GM23338 (cell line): Measurements from ENCODE around the gene GRIK4. TPM values are rescaled to one million over a fixed set of nuclear protein-coding genes. Genes with fewer than 3 reads are reported as not detected.
A peak's percentile ranks its signal among the peaks of the same experiment; 100 is the strongest.

Experiments
- ATAC-seq: fragments of 200-7000 bp; cut with Tn5 transposase; 3 replicates; pipeline ENCODE4 v1.9.1; 2020
- DNase-seq: peaks from one replicate; pipeline ENCODE4 v3.0.0-alpha.2; 2015; ENCODE audit warnings: low spot score
- H2AFZ ChIP-seq: fragments of 200-600 bp; sonication (generic); 2 replicates; pipeline ENCODE4 v1.8.0; 2016; ENCODE audit warnings: antibody characterized with exemption, mild to moderate bottlenecking, moderate library complexity
- H3F3A ChIP-seq: fragments of 200-600 bp; sonication (generic); replicated peaks from 2 replicates; pipeline ENCODE4 v1.8.0; 2017; ENCODE audit warnings: antibody characterized with exemption, mixed run types, low read depth
- H3K27ac ChIP-seq: fragments of 200-600 bp; sonication (generic); 2 replicates; pipeline ENCODE4 v1.6.1; 2016; ENCODE audit warnings: low read depth
- H3K27me3 ChIP-seq: fragments of 200-600 bp; sonication (generic); 2 replicates; pipeline ENCODE4 v1.8.0; 2016; ENCODE audit warnings: mild to moderate bottlenecking, mixed run types, moderate library complexity; ENCODE audit not compliant: insufficient read depth
- H3K36me3 ChIP-seq: fragments of 200-600 bp; sonication (generic); 2 replicates; pipeline ENCODE4 v1.8.0; 2016; ENCODE audit warnings: mild to moderate bottlenecking; ENCODE audit not compliant: insufficient read depth
- H3K4me1 ChIP-seq: fragments of 200-600 bp; sonication (generic); 2 replicates; pipeline ENCODE4 v1.8.0; 2016; ENCODE audit warnings: mild to moderate bottlenecking, moderate library complexity; ENCODE audit not compliant: insufficient read depth
- H3K4me2 ChIP-seq: fragments of 200-600 bp; sonication (generic); 2 replicates; pipeline ENCODE4 v1.7.1; 2017; ENCODE audit warnings: mixed run types
- H3K4me3 ChIP-seq: fragments of 200-600 bp; sonication (generic); 2 replicates; pipeline ENCODE4 v1.6.1; 2016; ENCODE audit warnings: mixed run types
- H3K79me2 ChIP-seq: fragments of 200-600 bp; sonication (generic); replicated peaks from 2 replicates; pipeline ENCODE4 v1.8.0; 2017; ENCODE audit warnings: mild to moderate bottlenecking; ENCODE audit not compliant: insufficient read depth
- H3K9me2 ChIP-seq: fragments of 200-600 bp; sonication (generic); 2 replicates; pipeline ENCODE4 v1.8.0; 2017; ENCODE audit not compliant: insufficient read depth
- H4K20me1 ChIP-seq: fragments of 200-600 bp; sonication (generic); replicated peaks from 2 replicates; pipeline ENCODE4 v1.8.0; 2017; ENCODE audit warnings: mild to moderate bottlenecking; ENCODE audit not compliant: insufficient read depth
- H3K27ac Mint-ChIP-seq: 2 replicates; pipeline ENCODE4 v1.8.0; 2020; ENCODE audit warnings: inconsistent platforms, mild to moderate bottlenecking, moderate library complexity, mixed read lengths
- H3K27me3 Mint-ChIP-seq: 3 replicates; pipeline ENCODE4 v1.8.0; 2022; ENCODE audit warnings: low read depth, mild to moderate bottlenecking, moderate library complexity, mixed read lengths, inconsistent platforms; ENCODE audit not compliant: insufficient read depth, poor library complexity
- H3K36me3 Mint-ChIP-seq: 3 replicates; pipeline ENCODE4 v1.8.0; 2021; ENCODE audit warnings: low read depth, mild to moderate bottlenecking, inconsistent platforms, moderate library complexity, mixed read lengths
- H3K4me1 Mint-ChIP-seq: 3 replicates; pipeline ENCODE4 v1.8.0; 2020; ENCODE audit warnings: mild to moderate bottlenecking, inconsistent platforms, mixed read lengths
- H3K4me3 Mint-ChIP-seq: 3 replicates; pipeline ENCODE4 v1.8.0; 2021; ENCODE audit warnings: moderate library complexity, mild to moderate bottlenecking, inconsistent platforms, mixed read lengths
- H3K9me3 Mint-ChIP-seq: 3 replicates; pipeline ENCODE4 v1.8.0; 2020; ENCODE audit warnings: moderate library complexity, mild to moderate bottlenecking, inconsistent platforms, mixed read lengths
- CREB1 ChIP-seq: fragments of 250-450 bp; sonication (Bioruptor Pico); IDR thresholded peaks from 2 replicates; pipeline ENCODE4 v1.5.0; 2020; ENCODE audit warnings: low read depth, mild to moderate bottlenecking, moderate library complexity
- EZH2 ChIP-seq: fragments of 200-600 bp; sonication (generic); IDR thresholded peaks from one replicate; pipeline ENCODE4 v1.8.0; 2017; ENCODE audit warnings: antibody characterized with exemption, mild to moderate bottlenecking, low read depth; ENCODE audit not compliant: unreplicated experiment
- EZH2phosphoT487 ChIP-seq: fragments of 200-600 bp; sonication (generic); IDR thresholded peaks from one replicate; pipeline ENCODE4 v1.8.1; 2018; ENCODE audit warnings: antibody characterized with exemption; ENCODE audit not compliant: unreplicated experiment
- JUNB ChIP-seq: IDR thresholded peaks from one replicate; pipeline ENCODE4 v1.6.1; 2016; ENCODE audit warnings: antibody characterized with exemption; ENCODE audit not compliant: unreplicated experiment
- NANOG ChIP-seq: IDR thresholded peaks from 2 replicates; pipeline ENCODE4 v1.6.1; 2016; ENCODE audit warnings: antibody characterized with exemption, borderline replicate concordance
- POLR2AphosphoS5 ChIP-seq: IDR thresholded peaks from 2 replicates; pipeline ENCODE4 v1.6.1; 2016; ENCODE audit warnings: antibody characterized with exemption, low read depth
- STAT1 ChIP-seq: IDR thresholded peaks from one replicate; pipeline ENCODE4 v1.6.1; 2016; ENCODE audit warnings: antibody characterized with exemption; ENCODE audit not compliant: unreplicated experiment
- ZNF114 ChIP-seq: fragments of 250-450 bp; sonication (Bioruptor Pico); IDR thresholded peaks from 2 replicates; pipeline ENCODE4 v1.5.0; 2020; ENCODE audit warnings: mild to moderate bottlenecking, moderate library complexity
- ZNF331 ChIP-seq: fragments of 250-450 bp; sonication (Bioruptor Pico); IDR thresholded peaks from 2 replicates; pipeline ENCODE4 v1.5.0; 2020; ENCODE audit warnings: low read depth, mild to moderate bottlenecking, moderate library complexity
- polyA plus RNA-seq: library from polyadenylated mRNA; unstranded; fragments of >200 nt; fragmentation: Nextera tagmentation; extraction: Ambion mirVana; gene quantifications from 2 replicates; pipeline ENCODE4 v1.2.1, GENCODE V29; 2016
- total RNA-seq: library from RNA; depleted of rRNA; stranded (reverse); fragments of >200 nt; shearing (Covaris generic); gene quantifications from 2 replicates; pipeline ENCODE4 v1.2.3, GENCODE V29; 2014
- TF ChIP-seq, protein P1 (sequence below): IDR thresholded peaks from 2 replicates; pipeline ENCODE4 v1.6.1; 2016; ENCODE audit warnings: antibody characterized with exemption
- TF ChIP-seq, protein P2 (sequence below): IDR thresholded peaks from one replicate; pipeline ENCODE4 v1.6.1; 2018; ENCODE audit warnings: antibody characterized with exemption; ENCODE audit not compliant: unreplicated experiment
- TF ChIP-seq, protein P3 (sequence below), 2 experiments: fragments of 200-600 bp in 1 of 2; sonication (generic) in 1 of 2; conservative IDR thresholded peaks; 2 replicates each; pipeline versions ENCODE4 v1.5.1 to v1.6.1; 2016 to 2017; ENCODE audit warnings: antibody characterized with exemption in 2 of 2, low read depth in 2 of 2, mild to moderate bottlenecking in 2 of 2, moderate library complexity in 1 of 2
- TF ChIP-seq, protein P4 (sequence below): fragments of 250-450 bp; sonication (Bioruptor Pico); IDR thresholded peaks from 2 replicates; pipeline ENCODE4 v1.5.0; 2020; ENCODE audit warnings: mild to moderate bottlenecking, moderate library complexity

GRIK4 gene
- total and polyA plus RNA-seq, 2 experiments from 2014 or later: 0.63 to 2.2 TPM

DNA sequence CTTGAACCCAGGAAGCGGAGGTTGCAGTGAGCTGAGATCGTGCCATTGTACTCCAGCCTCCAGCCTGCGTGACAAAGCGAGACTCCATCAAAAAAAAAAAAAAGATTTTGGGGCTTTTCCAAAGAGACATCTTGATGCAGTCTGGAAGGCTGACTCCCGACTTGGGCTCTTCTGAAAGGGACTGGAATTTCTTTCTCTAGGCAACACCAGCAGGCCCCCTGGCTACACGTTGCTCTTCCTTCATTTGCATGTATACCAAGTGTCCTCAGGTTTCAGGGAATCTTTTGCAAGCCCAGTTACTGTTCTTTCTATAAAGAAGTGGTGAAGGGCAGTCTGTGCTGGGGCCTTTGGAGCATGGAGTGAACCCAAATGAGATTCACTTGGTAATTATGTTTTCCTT, 211.0 kb downstream of the GRIK4 start:
- Histone ChIP-seq H3F3A (no peaks in the 10 kb centered on the region), H3K27me3 (no peaks in the 10 kb centered on the region), H3K27ac (no peak overlapping the region), H3K36me3 (no peaks in the 10 kb centered on the region), H4K20me1 (no peaks in the 10 kb centered on the region), H3K79me2 (no peaks in the 10 kb centered on the region), H3K4me3 (no peak overlapping the region), H3K4me1 (peaks cover 17% of the 10 kb centered on the region), H2AFZ (no peak overlapping the region), H3K4me2 (no peak overlapping the region), H3K9me2 (peaks cover 5% of the 10 kb centered on the region; the same call in 1 of the 2 replicates)
- H3K4me3 Mint-ChIP-seq: no peak overlapping the region
- H3K4me1 Mint-ChIP-seq: peaks cover 30% of the 10 kb centered on the region
- no peak for TF ChIP-seq EZH2phosphoT487
- TF ChIP-seq POLR2AphosphoS5: no peak
- TF ChIP-seq JUNB: no peak
- TF ChIP-seq ZNF114 (CRISPR knock-in tag): no peak
- TF ChIP-seq, protein P1, sequence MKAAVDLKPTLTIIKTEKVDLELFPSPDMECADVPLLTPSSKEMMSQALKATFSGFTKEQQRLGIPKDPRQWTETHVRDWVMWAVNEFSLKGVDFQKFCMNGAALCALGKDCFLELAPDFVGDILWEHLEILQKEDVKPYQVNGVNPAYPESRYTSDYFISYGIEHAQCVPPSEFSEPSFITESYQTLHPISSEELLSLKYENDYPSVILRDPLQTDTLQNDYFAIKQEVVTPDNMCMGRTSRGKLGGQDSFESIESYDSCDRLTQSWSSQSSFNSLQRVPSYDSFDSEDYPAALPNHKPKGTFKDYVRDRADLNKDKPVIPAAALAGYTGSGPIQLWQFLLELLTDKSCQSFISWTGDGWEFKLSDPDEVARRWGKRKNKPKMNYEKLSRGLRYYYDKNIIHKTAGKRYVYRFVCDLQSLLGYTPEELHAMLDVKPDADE: no peak
- no peak for TF ChIP-seq STAT1
- TF ChIP-seq NANOG: no peak
- TF ChIP-seq EZH2: no peak
- TF ChIP-seq, protein P2, sequence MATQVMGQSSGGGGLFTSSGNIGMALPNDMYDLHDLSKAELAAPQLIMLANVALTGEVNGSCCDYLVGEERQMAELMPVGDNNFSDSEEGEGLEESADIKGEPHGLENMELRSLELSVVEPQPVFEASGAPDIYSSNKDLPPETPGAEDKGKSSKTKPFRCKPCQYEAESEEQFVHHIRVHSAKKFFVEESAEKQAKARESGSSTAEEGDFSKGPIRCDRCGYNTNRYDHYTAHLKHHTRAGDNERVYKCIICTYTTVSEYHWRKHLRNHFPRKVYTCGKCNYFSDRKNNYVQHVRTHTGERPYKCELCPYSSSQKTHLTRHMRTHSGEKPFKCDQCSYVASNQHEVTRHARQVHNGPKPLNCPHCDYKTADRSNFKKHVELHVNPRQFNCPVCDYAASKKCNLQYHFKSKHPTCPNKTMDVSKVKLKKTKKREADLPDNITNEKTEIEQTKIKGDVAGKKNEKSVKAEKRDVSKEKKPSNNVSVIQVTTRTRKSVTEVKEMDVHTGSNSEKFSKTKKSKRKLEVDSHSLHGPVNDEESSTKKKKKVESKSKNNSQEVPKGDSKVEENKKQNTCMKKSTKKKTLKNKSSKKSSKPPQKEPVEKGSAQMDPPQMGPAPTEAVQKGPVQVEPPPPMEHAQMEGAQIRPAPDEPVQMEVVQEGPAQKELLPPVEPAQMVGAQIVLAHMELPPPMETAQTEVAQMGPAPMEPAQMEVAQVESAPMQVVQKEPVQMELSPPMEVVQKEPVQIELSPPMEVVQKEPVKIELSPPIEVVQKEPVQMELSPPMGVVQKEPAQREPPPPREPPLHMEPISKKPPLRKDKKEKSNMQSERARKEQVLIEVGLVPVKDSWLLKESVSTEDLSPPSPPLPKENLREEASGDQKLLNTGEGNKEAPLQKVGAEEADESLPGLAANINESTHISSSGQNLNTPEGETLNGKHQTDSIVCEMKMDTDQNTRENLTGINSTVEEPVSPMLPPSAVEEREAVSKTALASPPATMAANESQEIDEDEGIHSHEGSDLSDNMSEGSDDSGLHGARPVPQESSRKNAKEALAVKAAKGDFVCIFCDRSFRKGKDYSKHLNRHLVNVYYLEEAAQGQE: no peak
- no peak for TF ChIP-seq CREB1 (CRISPR knock-in tag)
- TF ChIP-seq ZNF331 (CRISPR knock-in tag): no peak
- TF ChIP-seq, protein P3, sequence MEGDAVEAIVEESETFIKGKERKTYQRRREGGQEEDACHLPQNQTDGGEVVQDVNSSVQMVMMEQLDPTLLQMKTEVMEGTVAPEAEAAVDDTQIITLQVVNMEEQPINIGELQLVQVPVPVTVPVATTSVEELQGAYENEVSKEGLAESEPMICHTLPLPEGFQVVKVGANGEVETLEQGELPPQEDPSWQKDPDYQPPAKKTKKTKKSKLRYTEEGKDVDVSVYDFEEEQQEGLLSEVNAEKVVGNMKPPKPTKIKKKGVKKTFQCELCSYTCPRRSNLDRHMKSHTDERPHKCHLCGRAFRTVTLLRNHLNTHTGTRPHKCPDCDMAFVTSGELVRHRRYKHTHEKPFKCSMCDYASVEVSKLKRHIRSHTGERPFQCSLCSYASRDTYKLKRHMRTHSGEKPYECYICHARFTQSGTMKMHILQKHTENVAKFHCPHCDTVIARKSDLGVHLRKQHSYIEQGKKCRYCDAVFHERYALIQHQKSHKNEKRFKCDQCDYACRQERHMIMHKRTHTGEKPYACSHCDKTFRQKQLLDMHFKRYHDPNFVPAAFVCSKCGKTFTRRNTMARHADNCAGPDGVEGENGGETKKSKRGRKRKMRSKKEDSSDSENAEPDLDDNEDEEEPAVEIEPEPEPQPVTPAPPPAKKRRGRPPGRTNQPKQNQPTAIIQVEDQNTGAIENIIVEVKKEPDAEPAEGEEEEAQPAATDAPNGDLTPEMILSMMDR (conservative IDR thresholded peaks at IDR 0.05; ENCODE audit: low read depth in 2 of 2): no peak
- TF ChIP-seq, protein P4, sequence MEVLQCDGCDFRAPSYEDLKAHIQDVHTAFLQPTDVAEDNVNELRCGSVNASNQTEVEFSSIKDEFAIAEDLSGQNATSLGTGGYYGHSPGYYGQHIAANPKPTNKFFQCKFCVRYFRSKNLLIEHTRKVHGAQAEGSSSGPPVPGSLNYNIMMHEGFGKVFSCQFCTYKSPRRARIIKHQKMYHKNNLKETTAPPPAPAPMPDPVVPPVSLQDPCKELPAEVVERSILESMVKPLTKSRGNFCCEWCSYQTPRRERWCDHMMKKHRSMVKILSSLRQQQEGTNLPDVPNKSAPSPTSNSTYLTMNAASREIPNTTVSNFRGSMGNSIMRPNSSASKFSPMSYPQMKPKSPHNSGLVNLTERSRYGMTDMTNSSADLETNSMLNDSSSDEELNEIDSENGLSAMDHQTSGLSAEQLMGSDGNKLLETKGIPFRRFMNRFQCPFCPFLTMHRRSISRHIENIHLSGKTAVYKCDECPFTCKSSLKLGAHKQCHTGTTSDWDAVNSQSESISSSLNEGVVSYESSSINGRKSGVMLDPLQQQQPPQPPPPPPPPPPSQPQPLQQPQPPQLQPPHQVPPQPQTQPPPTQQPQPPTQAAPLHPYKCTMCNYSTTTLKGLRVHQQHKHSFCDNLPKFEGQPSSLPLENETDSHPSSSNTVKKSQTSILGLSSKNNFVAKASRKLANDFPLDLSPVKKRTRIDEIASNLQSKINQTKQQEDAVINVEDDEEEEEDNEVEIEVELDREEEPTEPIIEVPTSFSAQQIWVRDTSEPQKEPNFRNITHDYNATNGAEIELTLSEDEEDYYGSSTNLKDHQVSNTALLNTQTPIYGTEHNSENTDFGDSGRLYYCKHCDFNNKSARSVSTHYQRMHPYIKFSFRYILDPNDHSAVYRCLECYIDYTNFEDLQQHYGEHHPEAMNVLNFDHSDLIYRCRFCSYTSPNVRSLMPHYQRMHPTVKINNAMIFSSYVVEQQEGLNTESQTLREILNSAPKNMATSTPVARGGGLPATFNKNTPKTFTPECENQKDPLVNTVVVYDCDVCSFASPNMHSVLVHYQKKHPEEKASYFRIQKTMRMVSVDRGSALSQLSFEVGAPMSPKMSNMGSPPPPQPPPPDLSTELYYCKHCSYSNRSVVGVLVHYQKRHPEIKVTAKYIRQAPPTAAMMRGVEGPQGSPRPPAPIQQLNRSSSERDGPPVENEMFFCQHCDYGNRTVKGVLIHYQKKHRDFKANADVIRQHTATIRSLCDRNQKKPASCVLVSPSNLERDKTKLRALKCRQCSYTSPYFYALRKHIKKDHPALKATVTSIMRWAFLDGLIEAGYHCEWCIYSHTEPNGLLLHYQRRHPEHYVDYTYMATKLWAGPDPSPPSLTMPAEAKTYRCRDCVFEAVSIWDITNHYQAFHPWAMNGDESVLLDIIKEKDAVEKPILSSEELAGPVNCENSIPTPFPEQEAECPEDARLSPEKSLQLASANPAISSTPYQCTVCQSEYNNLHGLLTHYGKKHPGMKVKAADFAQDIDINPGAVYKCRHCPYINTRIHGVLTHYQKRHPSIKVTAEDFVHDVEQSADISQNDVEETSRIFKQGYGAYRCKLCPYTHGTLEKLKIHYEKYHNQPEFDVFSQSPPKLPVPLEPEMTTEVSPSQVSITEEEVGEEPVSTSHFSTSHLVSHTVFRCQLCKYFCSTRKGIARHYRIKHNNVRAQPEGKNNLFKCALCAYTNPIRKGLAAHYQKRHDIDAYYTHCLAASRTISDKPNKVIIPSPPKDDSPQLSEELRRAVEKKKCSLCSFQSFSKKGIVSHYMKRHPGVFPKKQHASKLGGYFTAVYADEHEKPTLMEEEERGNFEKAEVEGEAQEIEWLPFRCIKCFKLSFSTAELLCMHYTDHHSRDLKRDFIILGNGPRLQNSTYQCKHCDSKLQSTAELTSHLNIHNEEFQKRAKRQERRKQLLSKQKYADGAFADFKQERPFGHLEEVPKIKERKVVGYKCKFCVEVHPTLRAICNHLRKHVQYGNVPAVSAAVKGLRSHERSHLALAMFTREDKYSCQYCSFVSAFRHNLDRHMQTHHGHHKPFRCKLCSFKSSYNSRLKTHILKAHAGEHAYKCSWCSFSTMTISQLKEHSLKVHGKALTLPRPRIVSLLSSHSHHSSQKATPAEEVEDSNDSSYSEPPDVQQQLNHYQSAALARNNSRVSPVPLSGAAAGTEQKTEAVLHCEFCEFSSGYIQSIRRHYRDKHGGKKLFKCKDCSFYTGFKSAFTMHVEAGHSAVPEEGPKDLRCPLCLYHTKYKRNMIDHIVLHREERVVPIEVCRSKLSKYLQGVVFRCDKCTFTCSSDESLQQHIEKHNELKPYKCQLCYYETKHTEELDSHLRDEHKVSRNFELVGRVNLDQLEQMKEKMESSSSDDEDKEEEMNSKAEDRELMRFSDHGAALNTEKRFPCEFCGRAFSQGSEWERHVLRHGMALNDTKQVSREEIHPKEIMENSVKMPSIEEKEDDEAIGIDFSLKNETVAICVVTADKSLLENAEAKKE (CRISPR knock-in tag): no peak
- peak; percentile 72 for DNase-seq
- ATAC-seq: peak; percentile 90
- H3K36me3 Mint-ChIP-seq: no peaks in the 10 kb centered on the region
- H3K9me3 Mint-ChIP-seq: peaks cover 3% of the 10 kb centered on the region; the same call in 1 of the 3 replicates
- H3K27me3 Mint-ChIP-seq: peaks cover 7% of the 10 kb centered on the region
- H3K27ac Mint-ChIP-seq: no peak overlapping the region
